Measurements from ENCODE around the gene MCEMP1.

DNA sequence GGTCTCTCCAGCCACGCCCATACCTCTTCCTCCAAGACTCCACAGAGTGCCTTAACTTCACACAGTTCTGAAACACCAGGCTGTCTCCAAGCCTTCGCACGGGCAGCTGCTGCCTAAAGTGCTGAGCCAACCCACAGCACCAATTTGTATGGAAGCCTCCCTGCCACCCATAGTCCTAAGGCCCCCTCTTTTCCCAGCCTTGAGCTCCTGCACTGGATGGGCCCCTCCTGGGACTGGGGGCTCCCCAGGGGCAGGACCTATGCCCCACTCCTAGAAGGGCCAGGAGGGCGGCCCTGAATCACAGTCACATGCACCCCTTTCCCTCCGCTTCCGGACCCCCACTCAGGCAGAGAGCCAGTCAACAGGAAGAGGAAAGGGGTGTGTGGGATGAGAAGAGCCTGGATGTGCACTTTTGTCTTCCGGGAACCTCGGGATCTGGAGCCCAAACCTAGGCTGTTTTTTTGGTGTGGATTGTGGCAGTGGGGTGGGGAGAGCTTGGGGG is 30.1 kb downstream of the MCEMP1 start:
- TF ChIP-seq POLR2A (IDR thresholded peaks at IDR 0.05; ENCODE audit: low read length) (no peak), GATA1 (IDR thresholded peaks at IDR 0.05; ENCODE audit: low read depth, low read length) (no peak)

All from erythroblast (primary cell).